SU-DHL-6 (cell line): Measurements from ENCODE around the gene EIF5.

ENCODE experiments used
- H2AFZ ChIP-seq: fragments of 200-600 bp; sonication (generic); 2 replicates; pipeline ENCODE4 v1.6.1; 2014; ENCODE audit warnings: low read depth, mild to moderate bottlenecking, moderate library complexity, mixed read lengths, antibody characterized with exemption, low read length; ENCODE audit not compliant: severe bottlenecking
- H3F3A ChIP-seq: fragments of 200-600 bp; shearing (Covaris generic); 2 replicates; pipeline ENCODE4 v1.6.0; 2016; ENCODE audit warnings: antibody characterized with exemption, mild to moderate bottlenecking; ENCODE audit not compliant: insufficient read depth
- H3K27ac ChIP-seq: fragments of 200-600 bp; sonication (generic); 2 replicates; pipeline ENCODE4 v1.5.1; 2016; ENCODE audit warnings: low read depth, mild to moderate bottlenecking, low read length, moderate library complexity, mixed read lengths
- H3K27me3 ChIP-seq: fragments of 200-600 bp; sonication (generic), shearing (Covaris generic); 2 replicates; pipeline ENCODE4 v1.6.0; 2014; ENCODE audit warnings: mild to moderate bottlenecking, low read length
- H3K36me3 ChIP-seq: fragments of 200-600 bp; sonication (generic); 2 replicates; pipeline ENCODE4 v1.6.1; 2014; ENCODE audit warnings: mild to moderate bottlenecking, low read length, mixed read lengths
- H3K4me2 ChIP-seq: fragments of 300-600, 200-600 bp; shearing (Covaris generic), sonication (generic); 2 replicates; pipeline ENCODE4 v1.6.0; 2014; ENCODE audit warnings: low read length, low read depth, mild to moderate bottlenecking; ENCODE audit not compliant: poor library complexity, severe bottlenecking
- H3K4me3 ChIP-seq: fragments of 200-600 bp; sonication (generic); 2 replicates; pipeline ENCODE4 v1.5.1; 2014; ENCODE audit warnings: antibody characterized with exemption, low read length, mild to moderate bottlenecking, mixed read lengths; ENCODE audit not compliant: insufficient read depth, poor library complexity, severe bottlenecking
- H3K79me2 ChIP-seq: fragments of 200-600 bp; sonication (generic); 2 replicates; pipeline ENCODE4 v1.6.1; 2014; ENCODE audit warnings: mild to moderate bottlenecking, low read length, moderate library complexity; ENCODE audit not compliant: insufficient read depth
- H3K9ac ChIP-seq: fragments of 200-600 bp; sonication (generic); 2 replicates; pipeline ENCODE4 v1.7.0; 2014; ENCODE audit warnings: mild to moderate bottlenecking, low read length
- H3K9me2 ChIP-seq: fragments of 200-600 bp; sonication (generic); replicated peaks from 2 replicates; pipeline ENCODE4 v1.6.1; 2014; ENCODE audit warnings: low read length; ENCODE audit not compliant: insufficient read depth
- H3K9me3 ChIP-seq: fragments of 200-600 bp; sonication (generic); 2 replicates; pipeline ENCODE4 v1.6.1; 2014; ENCODE audit warnings: low read length, mixed read lengths; ENCODE audit not compliant: insufficient read depth
- H4K20me1 ChIP-seq: fragments of 200-600 bp; sonication (generic); 2 replicates; pipeline ENCODE4 v1.6.1; 2014; ENCODE audit warnings: low read depth, mild to moderate bottlenecking, antibody characterized with exemption, low read length, moderate library complexity, mixed read lengths
- CTCF ChIP-seq: fragments of 200-600 bp; sonication (generic); IDR thresholded peaks from one replicate; pipeline ENCODE4 v1.5.1; 2017; ENCODE audit warnings: antibody characterized with exemption, mild to moderate bottlenecking, low read length, moderate library complexity; ENCODE audit not compliant: insufficient read depth, poor library complexity, severe bottlenecking
- EZH2phosphoT487 ChIP-seq: fragments of 200-600 bp; sonication (generic), shearing (Covaris generic); conservative IDR thresholded peaks from 2 replicates; pipeline ENCODE4 v1.6.1; 2018; ENCODE audit warnings: mild to moderate bottlenecking, antibody characterized with exemption, low read length, moderate library complexity, mixed read lengths

Gene EIF5

GRCh38 chr14:103372552-103373304 lies 38.7 kb downstream of the EIF5 start:
- H3K4me3 ChIP-seq: no peak overlapping the region
- no peaks in the 10 kb centered on the region for H3F3A ChIP-seq
- H3K9me3 ChIP-seq: no peaks in the 10 kb centered on the region
- no peaks in the 10 kb centered on the region for H3K27me3 ChIP-seq
- no peaks in the 10 kb centered on the region for H4K20me1 ChIP-seq
- no peaks in the 10 kb centered on the region for H3K79me2 ChIP-seq
- no peak overlapping the region for H2AFZ ChIP-seq
- H3K4me2 ChIP-seq: no peak overlapping the region
- no peaks in the 10 kb centered on the region for H3K36me3 ChIP-seq
- no peak overlapping the region for H3K27ac ChIP-seq
- TF ChIP-seq EZH2phosphoT487: no peak
- TF ChIP-seq CTCF: no peak
- no peaks in the 10 kb centered on the region for H3K9me2 ChIP-seq
- no peak overlapping the region for H3K9ac ChIP-seq

- Histone ChIP-seq H4K20me1 (no peaks in the 10 kb centered on the region), H3K4me2 (no peak overlapping the region), H3K9me3 (no peaks in the 10 kb centered on the region), H2AFZ (no peak overlapping the region), H3K27ac (no peak overlapping the region), H3K4me3 (no peak overlapping the region), H3K27me3 (no peaks in the 10 kb centered on the region), H3K79me2 (no peaks in the 10 kb centered on the region), H3K9me2 (no peaks in the 10 kb centered on the region), H3K36me3 (no peaks in the 10 kb centered on the region), H3F3A (no peaks in the 10 kb centered on the region), H3K9ac (no peak overlapping the region)
- TF ChIP-seq EZH2phosphoT487: no peak
- TF ChIP-seq CTCF: no peak
These were observed 40.1 kb downstream of the EIF5 start for GRCh38 chr14:103374121-103374520.

- Histone ChIP-seq H3K4me2 (no peak overlapping the region), H4K20me1 (no peaks in the 10 kb centered on the region), H3K9me2 (no peaks in the 10 kb centered on the region), H2AFZ (no peak overlapping the region), H3K9ac (no peak overlapping the region), H3K27me3 (no peaks in the 10 kb centered on the region), H3K79me2 (no peaks in the 10 kb centered on the region), H3K36me3 (no peaks in the 10 kb centered on the region), H3F3A (no peaks in the 10 kb centered on the region), H3K27ac (no peak overlapping the region), H3K4me3 (no peak overlapping the region), H3K9me3 (no peaks in the 10 kb centered on the region)
- TF ChIP-seq EZH2phosphoT487 (no peak), CTCF (no peak)
These were observed 43.5 kb downstream of the EIF5 start for GRCh38 chr14:103377522-103378037.
